Left lung (tissue), 10 donors: ENCODE measurements around the gene KLF3. TPM values are rescaled to one million over a fixed set of nuclear protein-coding genes. Genes with fewer than 3 reads are reported as not detected.

ENCODE experiments used
- ATAC-seq: fragments of 200-7000 bp; cut with Tn5 transposase; one replicate; pipeline ENCODE4 v1.9.1; 2020; ENCODE audit warnings: moderate library complexity
- DNase-seq, 4 donors: peaks; one replicate each; pipeline ENCODE4 v3.0.0-alpha.2; 2013 to 2020
- H3K27ac ChIP-seq, 2 donors: fragments of 200-600 bp; sonication (generic) in 1 of 2; one replicate each; pipeline versions ENCODE4 v1.5.0 to v1.8.0; 2020 to 2021
- H3K27me3 ChIP-seq, 2 donors: fragments of 200-600 bp; sonication (generic) in 1 of 2; one replicate each; pipeline versions ENCODE4 v1.5.0 to v1.8.0; 2020 to 2021
- H3K36me3 ChIP-seq, 2 donors: fragments of 200-600 bp; sonication (generic) in 1 of 2; one replicate each; pipeline versions ENCODE4 v1.5.0 to v1.8.0; 2020 to 2021
- H3K4me1 ChIP-seq, 2 donors: fragments of 200-600 bp; one replicate each; pipeline ENCODE4 v1.8.0; 2021
- H3K4me3 ChIP-seq, 2 donors: fragments of 200-600 bp; sonication (generic) in 1 of 2; one replicate each; pipeline versions ENCODE4 v1.5.0 to v1.8.0; 2020 to 2021; ENCODE audit warnings: mild to moderate bottlenecking in 1 of 2
- H3K9me3 ChIP-seq, 2 donors: fragments of 200-600 bp; sonication (generic) in 1 of 2; one replicate each; pipeline versions ENCODE4 v1.5.0 to v1.8.0; 2020 to 2021
- intact Hi-C, 2 donors: fragments of 100-400 bp; cut with DNase I; formaldehyde crosslinking; loops; one replicate each; pipeline versions ENCODE4 v1.11.2 to v1.14.2; 2022
- polyA plus RNA-seq, 6 donors: library from polyadenylated mRNA; unstranded; fragments of 120-200 nt; gene quantifications; one replicate each; pipeline ENCODE4 v1.2.1, GENCODE V29; 2013; ENCODE audit not compliant: insufficient read length in 6 of 6
- total RNA-seq, 2 donors: library from RNA; stranded (reverse); fragmentation: NEBNext Ultra II Directional; extraction: Animal tissue kit (Norgen Biotek cat#: 25700); gene quantifications; one replicate each; pipeline ENCODE4 v1.2.1, GENCODE V29; 2021
- TF ChIP-seq, protein P1 (sequence below), 2 donors: fragments of 200-600 bp; sonication (generic) in 1 of 2; IDR thresholded peaks; one replicate each; pipeline versions ENCODE4 v1.5.0 to v1.8.0; 2021; ENCODE audit warnings: antibody characterized with exemption in 2 of 2
- donor health status: DM: no; HTN: yes; CAD: no.
- donor health status: DM: no; HTN: no; CAD: no.

KLF3 gene
- total and polyA plus RNA-seq, 8 donors, result 43.2 to 59.8 (median 48.0) TPM

DNA sequence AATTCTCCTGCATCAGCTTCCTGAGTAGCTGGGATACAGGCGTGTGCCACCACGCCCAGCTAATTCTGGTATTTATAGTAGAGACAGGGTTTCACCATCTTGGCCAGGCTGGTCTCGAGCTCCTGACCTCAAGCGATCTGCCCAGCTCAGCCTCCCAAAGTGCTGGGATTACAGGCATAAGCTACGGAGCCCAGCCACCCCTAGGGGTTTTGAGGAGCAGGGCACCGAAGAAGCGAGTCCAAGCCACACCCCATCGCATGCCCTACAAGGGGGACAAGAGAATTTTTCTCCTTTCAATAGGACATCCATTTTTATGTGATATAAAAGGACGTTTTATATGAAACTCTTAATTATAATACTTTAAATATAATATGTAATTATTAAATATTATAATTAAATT lies 13.9 kb upstream of the KLF3 start:
- Histone ChIP-seq H3K27ac (no peak overlapping the region), H3K9me3 (no peaks in the 10 kb centered on the region), H3K27me3 (no peaks in the 10 kb centered on the region), H3K4me3 (no peak overlapping the region), H3K4me1 (peaks cover 0 to 5% of the 10 kb centered on the region in 2 donors), H3K36me3 (no peaks in the 10 kb centered on the region)
- DNase-seq (no peak), ATAC-seq (no peak)
- intact Hi-C loops, result no loop called here
- TF ChIP-seq, protein P1, sequence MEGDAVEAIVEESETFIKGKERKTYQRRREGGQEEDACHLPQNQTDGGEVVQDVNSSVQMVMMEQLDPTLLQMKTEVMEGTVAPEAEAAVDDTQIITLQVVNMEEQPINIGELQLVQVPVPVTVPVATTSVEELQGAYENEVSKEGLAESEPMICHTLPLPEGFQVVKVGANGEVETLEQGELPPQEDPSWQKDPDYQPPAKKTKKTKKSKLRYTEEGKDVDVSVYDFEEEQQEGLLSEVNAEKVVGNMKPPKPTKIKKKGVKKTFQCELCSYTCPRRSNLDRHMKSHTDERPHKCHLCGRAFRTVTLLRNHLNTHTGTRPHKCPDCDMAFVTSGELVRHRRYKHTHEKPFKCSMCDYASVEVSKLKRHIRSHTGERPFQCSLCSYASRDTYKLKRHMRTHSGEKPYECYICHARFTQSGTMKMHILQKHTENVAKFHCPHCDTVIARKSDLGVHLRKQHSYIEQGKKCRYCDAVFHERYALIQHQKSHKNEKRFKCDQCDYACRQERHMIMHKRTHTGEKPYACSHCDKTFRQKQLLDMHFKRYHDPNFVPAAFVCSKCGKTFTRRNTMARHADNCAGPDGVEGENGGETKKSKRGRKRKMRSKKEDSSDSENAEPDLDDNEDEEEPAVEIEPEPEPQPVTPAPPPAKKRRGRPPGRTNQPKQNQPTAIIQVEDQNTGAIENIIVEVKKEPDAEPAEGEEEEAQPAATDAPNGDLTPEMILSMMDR (IDR thresholded peaks at IDR 0.05), result no peak

DNA sequence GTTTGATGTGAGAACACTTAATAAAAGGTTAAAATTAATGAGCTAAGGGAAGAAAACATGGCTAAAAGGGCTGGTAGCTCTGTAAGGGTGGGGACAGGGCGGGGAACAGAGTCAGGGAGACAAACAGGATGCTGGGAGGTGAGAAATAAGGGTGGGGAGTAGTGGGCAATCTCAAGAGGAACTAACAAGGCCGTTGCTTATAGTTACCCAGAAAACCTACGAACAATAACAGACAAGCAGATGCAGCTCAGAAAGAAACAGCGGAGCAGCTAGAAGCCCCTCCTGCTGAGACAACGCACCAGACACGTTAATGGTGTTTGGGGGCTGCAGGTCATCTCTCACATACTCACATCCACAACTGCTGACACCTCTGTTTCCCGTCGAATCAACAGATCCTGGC lies 9.7 kb upstream of the KLF3 start:
- Histone ChIP-seq H3K9me3 (no peaks in the 10 kb centered on the region), H3K27me3 (no peaks in the 10 kb centered on the region), H3K27ac (no peak overlapping the region), H3K4me3 (no peak overlapping the region), H3K4me1 (peaks cover 0 to 5% of the 10 kb centered on the region in 2 donors), H3K36me3 (no peaks in the 10 kb centered on the region)
- intact Hi-C loops, result no loop called here
- DNase-seq, result no peak
- TF ChIP-seq, protein P1 (IDR thresholded peaks at IDR 0.05), result no peak
- ATAC-seq, result no peak

DNA sequence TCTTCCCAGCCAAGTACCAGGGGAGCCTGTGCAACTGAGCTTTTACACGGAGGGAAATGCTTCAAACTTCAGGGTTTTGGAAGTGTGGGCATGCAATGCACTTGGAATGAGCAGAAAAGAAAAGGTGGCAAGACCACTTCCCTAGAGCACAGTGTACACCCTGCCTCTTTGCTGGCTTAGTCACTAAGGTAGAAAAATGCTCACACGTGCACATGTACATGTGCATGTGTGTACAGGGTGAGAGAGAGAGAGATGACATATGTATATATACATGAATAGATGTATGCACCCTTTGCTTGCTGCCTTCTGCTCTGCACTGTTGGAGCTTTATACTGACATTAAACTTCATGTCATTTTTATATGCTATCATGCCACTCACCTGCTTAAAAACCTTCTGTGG lies 7.9 kb upstream of the KLF3 start:
- Histone ChIP-seq H3K36me3 (no peaks in the 10 kb centered on the region), H3K4me3 (no peak overlapping the region), H3K4me1 (peaks cover 0 to 5% of the 10 kb centered on the region in 2 donors), H3K27ac (no peak overlapping the region), H3K27me3 (no peaks in the 10 kb centered on the region), H3K9me3 (no peaks in the 10 kb centered on the region)
- intact Hi-C loops, result no loop called here
- DNase-seq (no peak), ATAC-seq (no peak)
- TF ChIP-seq, protein P1 (IDR thresholded peaks at IDR 0.05), result no peak

DNA sequence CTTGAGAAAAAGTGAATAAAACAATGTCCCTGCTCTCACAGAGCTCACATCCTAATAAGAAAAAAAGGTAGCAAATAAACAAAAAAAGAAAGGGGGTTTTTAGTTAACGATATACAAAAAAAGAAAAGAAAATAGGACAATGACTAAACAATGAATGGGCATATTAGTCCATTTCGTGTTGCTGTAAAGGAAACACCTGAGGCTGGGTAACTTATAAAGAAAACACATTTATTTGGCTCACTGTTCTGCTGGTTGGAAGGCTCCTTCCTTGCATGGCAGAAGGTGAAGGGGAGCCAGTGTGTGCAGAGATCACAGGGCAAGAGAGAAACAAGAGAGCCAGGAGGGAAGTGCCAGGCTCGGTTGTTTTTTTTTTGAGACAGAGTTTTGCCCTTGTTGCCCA lies 4.7 kb upstream of the KLF3 start:
- no peak overlapping the region for H3K27ac ChIP-seq
- DNase-seq (no peak), ATAC-seq (no peak)
- no peaks in the 10 kb centered on the region for H3K27me3 ChIP-seq
- no peaks in the 10 kb centered on the region for H3K36me3 ChIP-seq
- H3K9me3 ChIP-seq, result no peaks in the 10 kb centered on the region
- peaks cover 8 to 20% of the 10 kb centered on the region in 2 donors for H3K4me1 ChIP-seq
- intact Hi-C loops, result no loop called here
- TF ChIP-seq, protein P1 (IDR thresholded peaks at IDR 0.05), result no peak
- no peak overlapping the region for H3K4me3 ChIP-seq

DNA sequence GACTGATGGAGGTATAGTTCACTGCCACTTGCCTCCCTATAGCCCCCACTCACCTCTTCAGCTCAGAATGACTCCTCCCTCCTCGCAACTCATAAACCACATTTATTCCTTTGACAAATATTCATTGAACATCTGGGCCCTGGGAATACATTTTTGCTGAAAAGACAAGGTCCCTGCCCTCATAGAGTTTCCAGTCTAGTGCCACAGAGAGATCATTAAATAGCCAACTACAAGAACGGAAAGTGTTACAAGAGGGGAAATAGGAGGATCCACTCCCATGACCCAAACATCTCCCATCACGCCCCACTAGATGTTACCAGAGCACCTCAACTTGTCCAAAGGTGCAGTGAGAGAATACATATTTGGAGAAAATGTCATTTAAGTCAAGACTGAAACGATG lies 3.2 kb upstream of the KLF3 start:
- TF ChIP-seq, protein P1 (IDR thresholded peaks at IDR 0.05), result no peak
- no peaks in the 10 kb centered on the region for H3K36me3 ChIP-seq
- no peaks in the 10 kb centered on the region for H3K9me3 ChIP-seq
- peaks cover 8 to 25% of the 10 kb centered on the region in 2 donors for H3K4me1 ChIP-seq
- ATAC-seq (no peak), DNase-seq (no peak)
- H3K4me3 ChIP-seq, result no peak overlapping the region
- intact Hi-C loops, result no loop called here
- no peak overlapping the region for H3K27ac ChIP-seq
- no peaks in the 10 kb centered on the region for H3K27me3 ChIP-seq
